ENCODE data around the gene PIP4K2A.
"Not testable (repeated sequence)": the region's sequence is repeated elsewhere in the genome, so short reads cannot be mapped to it uniquely, and the experiment has no call there.

Gene PIP4K2A

DNA sequence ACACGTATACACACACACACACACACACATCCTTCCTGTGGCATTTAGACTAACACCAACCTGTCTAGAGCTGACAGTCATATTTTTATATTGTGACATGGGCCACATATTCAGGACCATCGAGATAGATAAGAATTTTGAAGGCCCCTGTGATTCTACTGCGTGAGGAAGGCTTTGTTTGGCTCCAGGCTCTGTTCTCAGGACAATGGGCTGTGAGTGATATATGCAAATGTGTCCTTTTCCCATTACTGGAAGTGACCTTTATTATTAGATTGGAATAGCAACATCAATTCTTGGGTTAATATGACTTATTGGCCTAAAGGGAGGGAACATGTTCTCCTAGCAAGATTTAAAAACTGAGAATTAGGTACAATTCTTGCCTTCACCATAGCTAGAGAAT lies 213.0 kb downstream of the PIP4K2A start:
- H3K4me3 ChIP-seq (ENCODE audit: low read depth in 1 of 2, low read length in 2 of 2): no peak overlapping the region
- H3K4me1 ChIP-seq (ENCODE audit: control insufficient read depth in 1 of 2, insufficient read depth in 2 of 2, low read length in 2 of 2): peaks cover 0 to 9% of the 10 kb centered on the region in 2 donors
- no peaks in the 10 kb centered on the region for H3K9me3 ChIP-seq (ENCODE audit: control insufficient read depth in 1 of 2, low read length in 2 of 2)
- H3K36me3 ChIP-seq (ENCODE audit: control insufficient read depth in 1 of 2, insufficient read depth in 2 of 2, low read length in 2 of 2): no peaks in the 10 kb centered on the region
- H3K27me3 ChIP-seq (ENCODE audit: low read depth, low read length): no peaks in the 10 kb centered on the region
- H3K27ac ChIP-seq (ENCODE audit: low read length): no peak overlapping the region

DNA sequence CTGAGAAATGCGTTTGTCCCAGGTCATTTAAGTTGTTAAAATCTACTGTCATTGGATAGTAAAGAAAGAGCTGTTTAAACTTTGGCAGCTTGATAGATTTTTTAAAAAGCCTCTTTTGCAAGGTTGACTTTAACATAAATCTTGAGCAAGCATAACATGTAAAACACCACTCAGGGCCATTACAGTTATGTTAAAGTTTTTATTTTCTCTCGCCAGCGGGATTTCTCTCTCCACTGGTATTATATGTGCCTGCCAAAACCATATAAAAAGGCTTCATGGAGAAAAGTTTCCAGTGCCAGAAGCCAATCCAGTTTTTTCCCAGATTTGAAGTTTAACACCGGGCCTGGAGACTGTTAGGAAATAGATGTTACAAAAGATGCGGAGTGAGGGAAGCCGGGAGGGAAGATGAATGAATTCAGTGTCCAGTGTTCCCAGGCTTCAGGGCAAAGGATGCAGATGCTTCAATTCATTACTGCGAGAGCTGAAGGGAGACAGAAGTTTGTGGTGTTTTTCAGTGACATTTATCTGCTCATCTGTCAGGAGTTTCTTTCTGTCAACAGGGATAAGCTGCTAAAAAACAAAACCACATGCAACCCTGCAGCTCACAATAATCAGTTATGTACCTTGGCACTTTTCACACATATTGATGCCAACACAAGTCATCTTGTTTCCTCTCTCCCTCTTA lies 213.6 kb downstream of the PIP4K2A start:
- no peak overlapping the region for H3K4me3 ChIP-seq (ENCODE audit: low read depth in 1 of 2, low read length in 2 of 2)
- H3K36me3 ChIP-seq (ENCODE audit: control insufficient read depth in 1 of 2, insufficient read depth in 2 of 2, low read length in 2 of 2): no peaks in the 10 kb centered on the region
- no peaks in the 10 kb centered on the region for H3K9me3 ChIP-seq (ENCODE audit: control insufficient read depth in 1 of 2, low read length in 2 of 2)
- peaks cover 0 to 9% of the 10 kb centered on the region in 2 donors for H3K4me1 ChIP-seq (ENCODE audit: control insufficient read depth in 1 of 2, insufficient read depth in 2 of 2, low read length in 2 of 2)
- H3K27ac ChIP-seq (ENCODE audit: low read length): no peak overlapping the region
- no peaks in the 10 kb centered on the region for H3K27me3 ChIP-seq (ENCODE audit: low read depth, low read length)

DNA sequence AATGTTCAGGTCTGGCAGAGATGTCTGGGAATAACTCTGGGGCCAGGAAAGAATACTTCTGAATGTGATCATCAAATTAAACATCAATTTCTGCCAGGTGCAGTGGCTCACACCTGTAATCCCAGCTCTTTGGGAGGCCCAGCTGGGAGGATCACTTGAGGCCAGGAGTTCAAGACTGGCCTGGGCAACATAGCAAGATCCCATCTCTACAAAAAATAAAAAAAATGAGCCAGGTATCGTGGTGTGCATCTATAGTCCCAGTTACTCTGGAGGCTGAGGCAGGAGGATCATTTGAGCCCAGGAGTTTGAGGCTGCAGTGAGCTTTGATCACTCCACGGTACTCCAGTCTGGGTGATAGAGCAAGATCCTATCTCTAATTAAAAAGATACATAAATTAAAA lies 214.4 kb downstream of the PIP4K2A start:
- H3K9me3 ChIP-seq (ENCODE audit: control insufficient read depth in 1 of 2, low read length in 2 of 2); H3K36me3 ChIP-seq (ENCODE audit: control insufficient read depth in 1 of 2, insufficient read depth in 2 of 2, low read length in 2 of 2); H3K27ac ChIP-seq (ENCODE audit: low read length); H3K4me1 ChIP-seq (ENCODE audit: control insufficient read depth in 1 of 2, insufficient read depth in 2 of 2, low read length in 2 of 2); H3K4me3 ChIP-seq (ENCODE audit: low read depth in 1 of 2, low read length in 2 of 2); H3K27me3 ChIP-seq (ENCODE audit: low read depth, low read length): not testable (repeated sequence)

DNA sequence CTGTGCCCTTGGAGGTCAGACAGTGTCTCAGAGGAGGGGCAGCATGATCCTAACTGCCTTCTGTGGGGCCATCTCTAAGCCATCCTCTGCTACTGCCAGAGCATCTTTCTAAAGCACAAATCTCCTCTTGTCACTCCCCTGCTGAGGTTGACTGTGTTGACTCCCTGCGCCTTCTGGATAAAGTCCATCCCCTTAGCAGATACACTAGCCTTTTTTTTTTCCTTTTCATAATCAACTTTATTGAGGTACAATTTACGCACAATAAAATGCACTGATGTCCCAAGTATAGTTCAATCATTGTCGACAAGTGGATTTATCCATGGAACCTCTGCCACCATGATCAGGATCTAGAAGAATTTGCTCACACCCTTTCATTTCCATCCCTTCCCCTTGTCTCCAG lies 219.0 kb downstream of the PIP4K2A start:
- Histone ChIP-seq H3K27me3 (ENCODE audit: low read depth, low read length) (no peaks in the 10 kb centered on the region), H3K4me3 (ENCODE audit: low read depth in 1 of 2, low read length in 2 of 2) (no peak overlapping the region), H3K9me3 (ENCODE audit: control insufficient read depth in 1 of 2, low read length in 2 of 2) (no peaks in the 10 kb centered on the region), H3K36me3 (ENCODE audit: control insufficient read depth in 1 of 2, insufficient read depth in 2 of 2, low read length in 2 of 2) (no peaks in the 10 kb centered on the region), H3K27ac (ENCODE audit: low read length) (no peak overlapping the region), H3K4me1 (ENCODE audit: control insufficient read depth in 1 of 2, insufficient read depth in 2 of 2, low read length in 2 of 2) (no peaks in the 10 kb centered on the region)

DNA sequence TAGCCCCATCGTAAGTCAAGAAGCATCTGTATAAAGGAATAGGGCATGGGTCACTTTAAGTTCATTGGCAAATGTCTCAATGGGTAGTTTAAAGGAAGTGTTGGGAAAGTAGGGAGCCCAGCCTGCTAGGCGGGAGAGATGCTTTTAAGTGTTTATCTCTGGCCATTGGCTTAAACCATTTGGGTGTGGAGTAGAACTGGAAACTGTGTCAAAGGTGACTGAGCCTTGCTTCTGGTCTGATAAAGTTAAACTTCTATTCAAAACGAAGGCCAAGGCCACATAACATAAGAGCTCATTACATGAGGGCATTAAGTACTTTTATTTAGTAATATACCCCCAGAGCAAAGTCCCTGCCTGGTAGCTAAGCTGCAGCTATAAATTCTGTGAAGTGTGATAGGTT lies 220.4 kb downstream of the PIP4K2A start:
- Histone ChIP-seq H3K27me3 (ENCODE audit: low read depth, low read length) (no peaks in the 10 kb centered on the region), H3K9me3 (ENCODE audit: control insufficient read depth in 1 of 2, low read length in 2 of 2) (no peaks in the 10 kb centered on the region), H3K27ac (ENCODE audit: low read length) (no peak overlapping the region), H3K4me1 (ENCODE audit: control insufficient read depth in 1 of 2, insufficient read depth in 2 of 2, low read length in 2 of 2) (no peaks in the 10 kb centered on the region), H3K4me3 (ENCODE audit: low read depth in 1 of 2, low read length in 2 of 2) (no peak overlapping the region), H3K36me3 (ENCODE audit: control insufficient read depth in 1 of 2, insufficient read depth in 2 of 2, low read length in 2 of 2) (no peaks in the 10 kb centered on the region)

DNA sequence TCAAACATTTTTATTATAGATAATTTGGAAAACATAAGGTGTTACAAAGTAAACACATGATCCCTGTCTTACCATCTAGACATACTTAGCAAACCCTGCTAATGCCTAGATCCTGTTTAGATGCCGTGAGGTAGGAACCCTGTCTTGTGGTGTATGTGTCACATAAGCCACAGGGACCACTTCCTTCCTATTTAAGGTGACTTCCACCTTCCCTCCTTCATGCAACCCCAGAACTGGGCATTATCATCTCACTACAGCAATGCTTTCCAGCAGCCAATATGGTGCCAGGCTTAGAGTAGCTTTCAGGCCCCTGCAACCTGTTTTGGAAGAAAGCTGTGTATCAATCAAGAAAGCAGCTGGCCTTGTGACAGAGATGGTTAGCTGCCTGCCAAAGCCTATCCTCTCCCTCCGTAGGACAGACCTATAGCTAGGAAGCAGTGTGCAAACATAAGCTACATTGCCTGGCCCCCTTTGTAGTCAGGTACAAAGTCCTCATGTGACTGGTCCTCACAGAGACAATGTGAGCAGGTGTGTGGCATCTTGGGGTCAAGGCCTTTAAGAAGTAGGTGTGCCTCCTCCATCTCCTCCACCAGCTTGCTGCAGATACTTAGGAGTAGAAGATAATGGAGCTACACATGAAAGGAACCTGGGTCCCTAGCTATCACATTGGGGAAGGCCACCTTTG lies 222.3 kb downstream of the PIP4K2A start:
- Histone ChIP-seq H3K27ac (ENCODE audit: low read length) (no peak overlapping the region), H3K4me3 (ENCODE audit: low read depth in 1 of 2, low read length in 2 of 2) (no peak overlapping the region), H3K27me3 (ENCODE audit: low read depth, low read length) (no peaks in the 10 kb centered on the region), H3K9me3 (ENCODE audit: control insufficient read depth in 1 of 2, low read length in 2 of 2) (no peaks in the 10 kb centered on the region), H3K36me3 (ENCODE audit: control insufficient read depth in 1 of 2, insufficient read depth in 2 of 2, low read length in 2 of 2) (no peaks in the 10 kb centered on the region), H3K4me1 (ENCODE audit: control insufficient read depth in 1 of 2, insufficient read depth in 2 of 2, low read length in 2 of 2) (no peaks in the 10 kb centered on the region)

DNA sequence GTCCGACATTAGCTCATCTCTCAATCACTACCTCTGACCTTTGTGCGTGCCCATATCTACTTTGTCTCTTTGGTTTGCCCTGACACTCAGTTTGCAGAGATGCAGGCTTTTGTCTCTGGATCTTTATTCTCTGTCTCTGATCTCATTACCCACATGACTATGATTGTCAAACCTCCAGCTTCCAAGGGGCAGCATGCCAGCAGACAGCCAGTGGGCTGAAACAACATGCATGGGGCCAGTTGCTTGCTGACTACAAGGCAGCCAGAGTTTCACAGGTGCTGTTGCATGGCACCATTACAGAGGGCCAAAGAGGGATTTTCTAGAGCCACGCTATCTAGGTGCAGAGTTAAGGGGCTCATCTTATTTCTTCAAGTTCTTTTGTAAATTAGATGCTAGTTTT lies 222.9 kb downstream of the PIP4K2A start:
- no peaks in the 10 kb centered on the region for H3K27me3 ChIP-seq (ENCODE audit: low read depth, low read length)
- no peaks in the 10 kb centered on the region for H3K9me3 ChIP-seq (ENCODE audit: control insufficient read depth in 1 of 2, low read length in 2 of 2)
- H3K36me3 ChIP-seq (ENCODE audit: control insufficient read depth in 1 of 2, insufficient read depth in 2 of 2, low read length in 2 of 2): no peaks in the 10 kb centered on the region
- H3K27ac ChIP-seq (ENCODE audit: low read length): no peak overlapping the region
- H3K4me1 ChIP-seq (ENCODE audit: control insufficient read depth in 1 of 2, insufficient read depth in 2 of 2, low read length in 2 of 2): no peaks in the 10 kb centered on the region
- H3K4me3 ChIP-seq (ENCODE audit: low read depth in 1 of 2, low read length in 2 of 2): no peak overlapping the region

DNA sequence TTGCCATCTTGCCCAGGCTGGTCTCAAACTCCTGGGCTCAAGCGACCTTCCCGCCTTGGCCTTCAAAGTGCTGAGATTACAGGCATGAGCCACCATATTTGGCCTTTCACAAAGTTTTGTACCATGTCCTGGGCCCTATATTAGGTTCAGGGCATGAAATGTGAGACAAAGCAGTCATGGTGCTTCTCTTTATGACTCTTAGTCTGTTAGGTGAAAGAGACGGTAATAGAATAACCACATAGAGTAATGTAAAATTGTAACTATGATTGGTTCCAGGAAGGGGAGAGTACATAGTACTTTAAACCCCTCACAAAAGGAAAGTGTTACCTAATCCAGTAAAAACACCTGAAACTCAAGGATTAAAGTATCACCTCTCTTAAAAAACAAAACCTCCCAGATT lies 224.4 kb downstream of the PIP4K2A start:
- no peaks in the 10 kb centered on the region for H3K9me3 ChIP-seq (ENCODE audit: control insufficient read depth in 1 of 2, low read length in 2 of 2)
- H3K27ac ChIP-seq (ENCODE audit: low read length): no peak overlapping the region
- H3K4me3 ChIP-seq (ENCODE audit: low read depth in 1 of 2, low read length in 2 of 2): no peak overlapping the region
- no peaks in the 10 kb centered on the region for H3K36me3 ChIP-seq (ENCODE audit: control insufficient read depth in 1 of 2, insufficient read depth in 2 of 2, low read length in 2 of 2)
- no peaks in the 10 kb centered on the region for H3K4me1 ChIP-seq (ENCODE audit: control insufficient read depth in 1 of 2, insufficient read depth in 2 of 2, low read length in 2 of 2)
- no peaks in the 10 kb centered on the region for H3K27me3 ChIP-seq (ENCODE audit: low read depth, low read length)

DNA sequence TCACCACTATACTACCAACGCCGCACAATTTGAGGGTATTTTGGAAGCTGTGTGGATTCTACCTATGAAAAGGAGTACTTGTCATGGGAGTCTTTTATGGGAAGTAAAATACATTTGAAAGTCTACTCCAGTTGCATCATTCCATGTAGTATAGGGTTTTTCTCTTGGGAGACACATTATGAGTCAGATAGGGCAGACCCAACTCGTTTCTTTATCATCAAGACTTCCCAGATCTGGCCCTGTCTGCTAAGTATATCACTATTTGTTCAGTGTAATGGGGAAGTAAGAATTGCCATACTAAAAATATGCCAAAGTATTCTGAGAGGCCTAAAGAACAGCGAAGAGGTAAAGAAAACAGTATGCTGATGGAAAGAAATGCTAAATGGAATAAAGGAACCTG lies 224.9 kb downstream of the PIP4K2A start:
- H3K27ac ChIP-seq (ENCODE audit: low read length): no peak overlapping the region
- H3K27me3 ChIP-seq (ENCODE audit: low read depth, low read length): no peaks in the 10 kb centered on the region
- no peaks in the 10 kb centered on the region for H3K4me1 ChIP-seq (ENCODE audit: control insufficient read depth in 1 of 2, insufficient read depth in 2 of 2, low read length in 2 of 2)
- H3K36me3 ChIP-seq (ENCODE audit: control insufficient read depth in 1 of 2, insufficient read depth in 2 of 2, low read length in 2 of 2): no peaks in the 10 kb centered on the region
- H3K4me3 ChIP-seq (ENCODE audit: low read depth in 1 of 2, low read length in 2 of 2): no peak overlapping the region
- no peaks in the 10 kb centered on the region for H3K9me3 ChIP-seq (ENCODE audit: control insufficient read depth in 1 of 2, low read length in 2 of 2)

DNA sequence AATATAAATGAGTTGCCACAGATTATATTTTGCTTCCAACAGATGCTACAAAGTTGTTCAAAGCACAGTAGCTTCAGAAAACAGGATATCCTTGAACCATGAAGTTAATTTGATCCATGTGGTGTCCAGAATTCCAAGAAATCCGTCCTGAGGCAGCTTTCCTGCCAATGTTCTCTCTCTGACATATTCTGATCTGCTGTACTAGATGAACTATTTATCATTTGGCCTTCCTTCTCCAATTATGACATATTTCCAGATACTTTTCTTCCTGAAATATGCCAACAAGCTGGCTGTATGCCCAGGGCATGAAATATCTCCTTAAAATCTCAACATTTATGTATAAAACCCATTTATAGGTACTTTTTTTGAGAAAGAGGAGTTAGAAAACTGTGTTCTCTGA lies 227.9 kb downstream of the PIP4K2A start:
- Histone ChIP-seq H3K4me1 (ENCODE audit: control insufficient read depth in 1 of 2, insufficient read depth in 2 of 2, low read length in 2 of 2) (no peaks in the 10 kb centered on the region), H3K36me3 (ENCODE audit: control insufficient read depth in 1 of 2, insufficient read depth in 2 of 2, low read length in 2 of 2) (no peaks in the 10 kb centered on the region), H3K9me3 (ENCODE audit: control insufficient read depth in 1 of 2, low read length in 2 of 2) (no peaks in the 10 kb centered on the region), H3K27ac (ENCODE audit: low read length) (no peak overlapping the region), H3K4me3 (ENCODE audit: low read depth in 1 of 2, low read length in 2 of 2) (no peak overlapping the region), H3K27me3 (ENCODE audit: low read depth, low read length) (no peaks in the 10 kb centered on the region)

All from muscle layer of duodenum (tissue), 2 donors.